HEK293T (cell line): ENCODE data around the gene ITGA1.

Experiments used
- CTCF ChIA-PET: fragments of 350-600 bp; formaldehyde crosslinking; extraction: SDS; loops from one replicate; lab custom pipeline; 2021; ENCODE audit warnings: antibody characterized with exemption, inconsistent platforms; lab: Yijun Ruan, JAX
- POLR2A ChIA-PET: fragments of 350-600 bp; formaldehyde crosslinking; extraction: SDS; loops from one replicate; lab custom pipeline; 2020; ENCODE audit warnings: antibody characterized with exemption, inconsistent platforms; lab: Yijun Ruan, JAX
- DNase-seq: peaks from one replicate; pipeline ENCODE4 v3.0.0; 2012; ENCODE audit warnings: mixed read lengths; ENCODE audit errors: extremely low spot score
- ARNT ChIP-seq: fragments of 450-650 bp; IDR thresholded peaks from 2 replicates; pipeline ENCODE4 v1.6.1; 2017; ENCODE audit warnings: mild to moderate bottlenecking
- BHLHE40 ChIP-seq: fragments of 450-650 bp; IDR thresholded peaks from 2 replicates; pipeline ENCODE4 v1.6.1; 2016; ENCODE audit warnings: mild to moderate bottlenecking, moderate library complexity, borderline replicate concordance
- CTBP1 ChIP-seq: fragments of 450-650 bp; IDR thresholded peaks from 2 replicates; pipeline ENCODE4 v1.6.1; 2016; ENCODE audit warnings: borderline replicate concordance
- ELF4 ChIP-seq: fragments of 450-650 bp; IDR thresholded peaks from 2 replicates; pipeline ENCODE4 v1.6.1; 2017; ENCODE audit warnings: antibody characterized with exemption
- FOXA1 ChIP-seq: fragments of 450-650 bp; IDR thresholded peaks from 2 replicates; pipeline ENCODE4 v1.6.1; 2016; ENCODE audit warnings: mild to moderate bottlenecking
- FOXK2 ChIP-seq: fragments of 450-650 bp; IDR thresholded peaks from 2 replicates; pipeline ENCODE4 v1.6.1; 2016; ENCODE audit warnings: mild to moderate bottlenecking
- FOXM1 ChIP-seq: fragments of 450-650 bp; IDR thresholded peaks from 2 replicates; pipeline ENCODE4 v1.6.1; 2017; ENCODE audit warnings: mild to moderate bottlenecking, borderline replicate concordance
- HDGF ChIP-seq: fragments of 450-650 bp; IDR thresholded peaks from 2 replicates; pipeline ENCODE4 v1.6.1; 2017; ENCODE audit warnings: antibody characterized with exemption, borderline replicate concordance
- L3MBTL2 ChIP-seq: fragments of 450-650 bp; conservative IDR thresholded peaks from 2 replicates; pipeline ENCODE4 v1.6.1; 2016; ENCODE audit warnings: mild to moderate bottlenecking
- LEF1 ChIP-seq: fragments of 450-650 bp; IDR thresholded peaks from 2 replicates; pipeline ENCODE4 v1.6.1; 2017; ENCODE audit warnings: mild to moderate bottlenecking, borderline replicate concordance
- NFRKB ChIP-seq: fragments of 450-650 bp; IDR thresholded peaks from 2 replicates; pipeline ENCODE4 v1.6.1; 2016; ENCODE audit warnings: mild to moderate bottlenecking, moderate library complexity
- PKNOX1 ChIP-seq: fragments of 450-650 bp; IDR thresholded peaks from 2 replicates; pipeline ENCODE4 v1.6.1; 2016
- SP1 ChIP-seq: fragments of 450-650 bp; IDR thresholded peaks from 2 replicates; pipeline ENCODE4 v1.6.1; 2017
- SUZ12 ChIP-seq: fragments of 450-650 bp; IDR thresholded peaks from 2 replicates; pipeline ENCODE4 v1.6.1; 2016; ENCODE audit warnings: mild to moderate bottlenecking
- TARDBP ChIP-seq: fragments of 450-650 bp; IDR thresholded peaks from 2 replicates; pipeline ENCODE4 v1.6.1; 2016
- ZNF384 ChIP-seq: fragments of 450-650 bp; IDR thresholded peaks from 2 replicates; pipeline ENCODE4 v1.6.1; 2016

The ITGA1 gene

GRCh38 chr5:52772668-52773067 lies 15.0 kb upstream of the ITGA1 start:
- no peak for DNase-seq
- no peak for TF ChIP-seq SUZ12
- no peak for TF ChIP-seq ARNT
- no peak for TF ChIP-seq LEF1
- no peak for TF ChIP-seq HDGF
- TF ChIP-seq L3MBTL2, result no peak
- no peak for TF ChIP-seq ELF4
- no peak for TF ChIP-seq CTBP1
- no peak for TF ChIP-seq NFRKB
- ChIA-PET POLR2A (no interaction called here), CTCF (no interaction called here)

GRCh38 chr5:52773342-52773741 lies 14.4 kb upstream of the ITGA1 start:
- POLR2A ChIA-PET, result no interaction called here
- CTCF ChIA-PET, result interaction anchor here (0.7 kb wide), 1 partner anchor 81 kb away, joined by 3 read pairs; no protein-coding TSS in a partner anchor
- DNase-seq, result no peak
- TF ChIP-seq CTBP1, result no peak
- no peak for TF ChIP-seq SP1
- TF ChIP-seq BHLHE40, result no peak
- no peak for TF ChIP-seq FOXK2
- no peak for TF ChIP-seq HDGF
- no peak for TF ChIP-seq ARNT
- TF ChIP-seq TARDBP, result no peak
- TF ChIP-seq LEF1, result no peak

GRCh38 chr5:52774005-52774410 lies 13.7 kb upstream of the ITGA1 start:
- ChIA-PET POLR2A (no interaction called here), CTCF (interaction anchor here (0.7 to 1.0 kb wide), 2 partner anchors 14 to 81 kb away, joined by 3 read pairs; partner anchors contain the start of genes ITGA1 and PELO)
- TF ChIP-seq HDGF (no peak), PKNOX1 (no peak), ELF4 (no peak), FOXA1 (no peak), LEF1 (no peak)
- DNase-seq, result no peak

- TF ChIP-seq FOXA1 (no peak), BHLHE40 (no peak), CTBP1 (no peak), L3MBTL2 (no peak), SP1 (no peak), ARNT (no peak), LEF1 (no peak), ELF4 (no peak), PKNOX1 (no peak), HDGF (no peak), NFRKB (no peak), TARDBP (no peak), FOXM1 (no peak), ZNF384 (no peak), FOXK2 (no peak), SUZ12 (no peak)
- CTCF ChIA-PET, result interaction anchor here (0.6 kb wide), 1 partner anchor 313 kb away, joined by 3 read pairs; no protein-coding TSS in a partner anchor
- POLR2A ChIA-PET, result no interaction called here
- no peak for DNase-seq
Observed at GRCh38 chr5:52776116-52776515, 11.6 kb upstream of the ITGA1 start.

GRCh38 chr5:52777186-52777585 lies 10.5 kb upstream of the ITGA1 start:
- no peak for TF ChIP-seq SP1
- no peak for TF ChIP-seq L3MBTL2
- TF ChIP-seq TARDBP, result no peak
- no peak for TF ChIP-seq ZNF384
- TF ChIP-seq CTBP1, result no peak
- TF ChIP-seq ELF4, result no peak
- TF ChIP-seq SUZ12, result no peak
- no peak for TF ChIP-seq FOXA1
- no peak for TF ChIP-seq NFRKB
- no peak for TF ChIP-seq FOXK2
- no peak for TF ChIP-seq PKNOX1
- ChIA-PET POLR2A (no interaction called here), CTCF (interaction anchor here (0.6 kb wide), 1 partner anchor 9 kb away, joined by 3 read pairs; no protein-coding TSS in a partner anchor)
- no peak for DNase-seq

GRCh38 chr5:52778781-52779180 lies 8.9 kb upstream of the ITGA1 start:
- no peak for DNase-seq
- no peak for TF ChIP-seq PKNOX1
- no peak for TF ChIP-seq ZNF384
- TF ChIP-seq ARNT, result no peak
- no peak for TF ChIP-seq NFRKB
- TF ChIP-seq ELF4, result no peak
- TF ChIP-seq FOXA1, result no peak
- TF ChIP-seq SP1, result no peak
- TF ChIP-seq CTBP1, result no peak
- TF ChIP-seq FOXK2, result no peak
- ChIA-PET CTCF (no interaction called here), POLR2A (interaction anchor here (0.7 kb wide), 1 partner anchor 331 kb away, joined by 3 read pairs; the partner anchor contains the start of gene MOCS2)
